BJ (cell line): ENCODE data around the gene NFE2L3. TPM values are rescaled to one million over a fixed set of nuclear protein-coding genes. Genes with fewer than 3 reads are reported as not detected.

Experiments
- CTCF ChIA-PET: fragments of 350-600 bp; formaldehyde crosslinking; extraction: SDS; loops from one replicate; lab custom pipeline; 2021; ENCODE audit warnings: antibody characterized with exemption, inconsistent platforms; lab: Yijun Ruan, JAX
- POLR2A ChIA-PET: fragments of 300-600 bp; sonication (Branson Sonifier 250); formaldehyde crosslinking; extraction: SDS; loops from one replicate; lab custom pipeline; 2021; ENCODE audit warnings: antibody characterized with exemption; lab: Charles Lee
- DNase-seq: peaks from one replicate; pipeline ENCODE4 v3.0.0-alpha.2; 2011; ENCODE audit warnings: low read depth
- H3K27me3 ChIP-seq: 2 replicates; pipeline ENCODE4 v1.6.0; 2011; ENCODE audit warnings: low read length; ENCODE audit not compliant: control insufficient read depth, insufficient read depth
- H3K36me3 ChIP-seq: 2 replicates; pipeline ENCODE4 v1.5.1; 2011; ENCODE audit warnings: low read length; ENCODE audit not compliant: control insufficient read depth, insufficient read depth
- H3K4me3 ChIP-seq: 2 replicates; pipeline ENCODE4 v1.5.1; 2011; ENCODE audit warnings: low read depth, mild to moderate bottlenecking, control low read depth, low read length
- CTCF ChIP-seq: IDR thresholded peaks from 2 replicates; pipeline ENCODE4 v1.5.1; 2011; ENCODE audit warnings: low read depth, mild to moderate bottlenecking, control low read depth, inconsistent platforms, low read length, moderate library complexity; ENCODE audit not compliant: insufficient read depth
- polyA plus RNA-seq: library from polyadenylated mRNA; depleted of rRNA; stranded (reverse); fragments of >200 nt; gene quantifications from 2 replicates; pipeline ENCODE4 v1.2.3, GENCODE V29; 2011

The NFE2L3 gene
- polyA plus RNA-seq, 1 experiment = 2.6 TPM

- no peak for DNase-seq
- POLR2A ChIA-PET = no interaction called here
- Histone ChIP-seq H3K4me3 (peak overlapping the region; percentile 98), H3K27me3 (no peaks in the 10 kb centered on the region), H3K36me3 (peaks cover 6% of the 10 kb centered on the region)
- CTCF ChIA-PET = interaction anchor here (0.7 kb wide), 1 partner anchor 11 kb away, joined by 3 read pairs; no protein-coding TSS in a partner anchor
- TF ChIP-seq CTCF = no peak
Observed at GRCh38 chr7:26203016-26203415, 51.0 kb downstream of the NFE2L3 start.

GRCh38 chr7:26208040-26208439 is 56.0 kb downstream of the NFE2L3 start:
- Histone ChIP-seq H3K27me3 (no peaks in the 10 kb centered on the region), H3K4me3 (no peak overlapping the region), H3K36me3 (peaks cover 10% of the 10 kb centered on the region)
- CTCF ChIA-PET = interaction anchor here (0.7 to 1.6 kb wide), 3 partner anchors 9 to 117 kb away, joined by 3 to 6 read pairs (median 4); no protein-coding TSS in a partner anchor
- no peak for DNase-seq
- TF ChIP-seq CTCF = no peak
- POLR2A ChIA-PET = interaction anchor here (0.6 kb wide), 1 partner anchor 1379 kb away, joined by 4 read pairs; no protein-coding TSS in a partner anchor

GRCh38 chr7:26212921-26213718 is 61.1 kb downstream of the NFE2L3 start:
- ChIA-PET POLR2A (no interaction called here), CTCF (interaction anchor here (0.6 kb wide), 1 partner anchor 853 kb away, joined by 3 read pairs; no protein-coding TSS in a partner anchor)
- peaks cover 3% of the 10 kb centered on the region for H3K36me3 ChIP-seq
- TF ChIP-seq CTCF = no peak
- no peak overlapping the region for H3K4me3 ChIP-seq
- no peak for DNase-seq
- no peaks in the 10 kb centered on the region for H3K27me3 ChIP-seq

DNA sequence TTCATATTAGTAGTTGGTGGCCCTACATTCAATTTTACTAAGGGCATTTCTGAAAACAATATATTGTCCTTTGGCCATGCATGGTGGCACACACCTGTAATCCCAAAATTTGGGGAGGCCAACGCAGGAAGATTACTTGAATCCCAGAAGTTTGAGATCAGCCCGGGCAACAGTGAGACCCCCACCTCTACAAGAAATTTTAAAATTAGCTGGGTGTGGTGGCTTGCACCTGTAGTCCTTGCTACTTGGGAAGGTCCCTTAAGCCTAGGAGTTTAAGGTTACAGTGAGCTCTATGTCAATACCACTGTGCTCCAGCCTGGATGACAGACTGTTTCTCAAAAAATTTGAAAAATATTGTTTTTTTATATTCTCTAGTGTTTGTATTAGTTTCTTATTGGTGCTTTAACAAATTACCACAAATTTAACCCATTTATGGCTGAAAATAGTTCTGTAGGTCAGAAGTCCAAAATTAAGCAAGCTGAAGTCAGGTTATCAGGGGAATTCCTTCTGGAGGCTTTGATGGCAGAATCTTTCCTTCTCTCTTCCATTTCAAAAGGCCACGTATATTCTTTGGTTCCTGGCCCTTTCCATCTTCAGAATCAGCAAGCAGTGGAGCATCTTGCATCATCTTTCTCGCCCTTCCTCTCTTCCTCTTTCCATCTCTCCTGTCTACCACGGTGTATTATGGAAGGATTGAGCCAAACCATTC is 62.0 kb downstream of the NFE2L3 start:
- POLR2A ChIA-PET = no interaction called here
- CTCF ChIA-PET = interaction anchor here (0.6 to 1.1 kb wide), 2 partner anchors 11 to 15 kb away, joined by 3 to 5 read pairs; no protein-coding TSS in a partner anchor
- no peaks in the 10 kb centered on the region for H3K27me3 ChIP-seq
- peaks cover 3% of the 10 kb centered on the region for H3K36me3 ChIP-seq
- no peak for DNase-seq
- no peak overlapping the region for H3K4me3 ChIP-seq
- no peak for TF ChIP-seq CTCF

DNA sequence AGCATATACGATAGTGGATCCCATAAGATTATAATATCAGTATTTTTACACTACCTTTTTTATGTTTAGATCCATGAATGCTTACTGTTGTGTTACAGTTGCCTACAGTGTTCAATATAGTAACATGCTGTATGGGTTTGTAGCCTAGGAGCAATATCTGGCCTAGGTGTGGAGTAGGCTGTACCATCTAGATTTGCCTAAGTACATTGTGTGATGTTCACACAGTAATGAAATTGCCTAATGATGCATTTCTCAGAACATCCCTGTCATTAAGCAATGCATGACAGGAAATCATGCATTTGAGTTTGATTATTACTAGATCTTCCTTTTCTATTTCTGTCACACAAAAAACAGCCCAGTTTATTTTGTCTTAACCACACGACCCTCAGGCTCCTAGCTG is 64.1 kb downstream of the NFE2L3 start:
- POLR2A ChIA-PET = no interaction called here
- DNase-seq = no peak
- H3K4me3 ChIP-seq = no peak overlapping the region
- no peak for TF ChIP-seq CTCF
- CTCF ChIA-PET = no interaction called here
- H3K36me3 ChIP-seq = 0 out of 2 replicates have a peak, but pooled peaks cover 2% of the 10 kb centered on the region
- no peaks in the 10 kb centered on the region for H3K27me3 ChIP-seq
